GM08714 (cell line): ENCODE data around the gene PLEKHH1.

Experiments used
- H3K4me3 ChIP-seq: fragments of 200-500 bp; sonication (Bioruptor generic); 2 replicates; pipeline ENCODE4 v1.5.1; 2014; ENCODE audit warnings: mild to moderate bottlenecking, low read length, inconsistent platforms
- ZNF274 ChIP-seq: IDR thresholded peaks from 2 replicates; pipeline ENCODE4 v1.6.1; 2012; ENCODE audit warnings: mild to moderate bottlenecking, low read depth, low read length

PLEKHH1 gene

GRCh38 chr14:67532998-67533753 is at the start of gene PLEKHH1:
PLEKHH1 (plus strand) TSS chr14:67533290; CDS start chr14:67541868, 8,578 bp downstream.
- peak within 1 kb of the TSS; percentile 35; the same call in 1 of the 2 replicates for H3K4me3 ChIP-seq
- no peak for TF ChIP-seq ZNF274

GRCh38 chr14:67483579-67484285 is 49.4 kb upstream of the PLEKHH1 start:
- no peak overlapping the region for H3K4me3 ChIP-seq
- TF ChIP-seq ZNF274 = no peak

GRCh38 chr14:67485501-67486095 is 47.5 kb upstream of the PLEKHH1 start:
- no peak overlapping the region for H3K4me3 ChIP-seq
- TF ChIP-seq ZNF274 = no peak

GRCh38 chr14:67486890-67487289 is 46.2 kb upstream of the PLEKHH1 start:
- no peak overlapping the region for H3K4me3 ChIP-seq
- no peak for TF ChIP-seq ZNF274

- TF ChIP-seq ZNF274 = no peak
- H3K4me3 ChIP-seq = no peak overlapping the region
Measured at GRCh38 chr14:67487332-67487731, 45.8 kb upstream of the PLEKHH1 start.

- no peak within 1 kb of the TSS; the same call in 1 of the 2 replicates for H3K4me3 ChIP-seq
- TF ChIP-seq ZNF274 = no peak
Measured at GRCh38 chr14:67487937-67488893, 44.9 kb upstream of the PLEKHH1 start, which contains the start of gene TMEM229B. TMEM229B (minus strand) TSS chr14:67488721; CDS start chr14:67473923, 14,798 bp downstream.

GRCh38 chr14:67490196-67490595 is 42.9 kb upstream of the PLEKHH1 start:
- no peak for TF ChIP-seq ZNF274
- H3K4me3 ChIP-seq = no peak overlapping the region

GRCh38 chr14:67491285-67491684 is 41.8 kb upstream of the PLEKHH1 start:
- no peak overlapping the region for H3K4me3 ChIP-seq
- no peak for TF ChIP-seq ZNF274

- no peak for TF ChIP-seq ZNF274
- H3K4me3 ChIP-seq = no peak overlapping the region
Measured at GRCh38 chr14:67491741-67492507, 41.2 kb upstream of the PLEKHH1 start.

- TF ChIP-seq ZNF274 = no peak
- H3K4me3 ChIP-seq = no peak overlapping the region
Measured at GRCh38 chr14:67492538-67492937, 40.6 kb upstream of the PLEKHH1 start.

GRCh38 chr14:67493092-67493717 is 39.9 kb upstream of the PLEKHH1 start:
- no peak overlapping the region for H3K4me3 ChIP-seq
- no peak for TF ChIP-seq ZNF274

GRCh38 chr14:67495827-67496226 is 37.3 kb upstream of the PLEKHH1 start:
- no peak for TF ChIP-seq ZNF274
- no peak overlapping the region for H3K4me3 ChIP-seq
